ENCODE results near the gene AUTS2. TPM values are rescaled to one million over a fixed set of nuclear protein-coding genes. Genes with fewer than 3 reads are reported as not detected.

The AUTS2 gene
- total RNA-seq, 6 experiments from 2014 or later = 10.4 to 32.0 (median 19.3) TPM

- intact Hi-C loops (cut with DNase I) = no loop called here
- DNase-seq = peak in 2 of 3 donors; percentile 46 to 61
- H3K9me3 ChIP-seq = no peaks in the 10 kb centered on the region
- no peaks in the 10 kb centered on the region for H3K27me3 ChIP-seq
- peak overlapping the region in 2 of 3 donors; percentile 13 to 31 for H3K27ac ChIP-seq
- TF ChIP-seq POLR2A (IDR thresholded peaks at IDR 0.05) = no peak
- TF ChIP-seq, protein P1, sequence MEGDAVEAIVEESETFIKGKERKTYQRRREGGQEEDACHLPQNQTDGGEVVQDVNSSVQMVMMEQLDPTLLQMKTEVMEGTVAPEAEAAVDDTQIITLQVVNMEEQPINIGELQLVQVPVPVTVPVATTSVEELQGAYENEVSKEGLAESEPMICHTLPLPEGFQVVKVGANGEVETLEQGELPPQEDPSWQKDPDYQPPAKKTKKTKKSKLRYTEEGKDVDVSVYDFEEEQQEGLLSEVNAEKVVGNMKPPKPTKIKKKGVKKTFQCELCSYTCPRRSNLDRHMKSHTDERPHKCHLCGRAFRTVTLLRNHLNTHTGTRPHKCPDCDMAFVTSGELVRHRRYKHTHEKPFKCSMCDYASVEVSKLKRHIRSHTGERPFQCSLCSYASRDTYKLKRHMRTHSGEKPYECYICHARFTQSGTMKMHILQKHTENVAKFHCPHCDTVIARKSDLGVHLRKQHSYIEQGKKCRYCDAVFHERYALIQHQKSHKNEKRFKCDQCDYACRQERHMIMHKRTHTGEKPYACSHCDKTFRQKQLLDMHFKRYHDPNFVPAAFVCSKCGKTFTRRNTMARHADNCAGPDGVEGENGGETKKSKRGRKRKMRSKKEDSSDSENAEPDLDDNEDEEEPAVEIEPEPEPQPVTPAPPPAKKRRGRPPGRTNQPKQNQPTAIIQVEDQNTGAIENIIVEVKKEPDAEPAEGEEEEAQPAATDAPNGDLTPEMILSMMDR (IDR thresholded peaks at IDR 0.05) = no peak
- H3K4me1 ChIP-seq = peaks cover 0 to 10% (median 5%) of the 10 kb centered on the region in 4 donors
- WGBS (ENCODE audit: insufficient coverage, low coverage, low lambda C conversion rate, missing lambda C conversion rate) = 35% methylated on average over 7 of the region's 7 CpGs
- H3K4me3 ChIP-seq = no peak overlapping the region
- ATAC-seq = peak in 3 of 4 donors; percentile 77 to 91 (median 86)
- no peaks in the 10 kb centered on the region for H3K36me3 ChIP-seq
Observed at GRCh38 chr7:70830426-70830825, 1232.2 kb downstream of the AUTS2 start.

- intact Hi-C loops (cut with DNase I) = no loop called here
- WGBS (ENCODE audit: insufficient coverage, low coverage, low lambda C conversion rate, missing lambda C conversion rate) = 60% methylated on average over 1 of the region's 1 CpG
- no peak for TF ChIP-seq POLR2A (IDR thresholded peaks at IDR 0.05)
- TF ChIP-seq, protein P1 (IDR thresholded peaks at IDR 0.05) = no peak
- peaks cover 0 to 10% (median 5%) of the 10 kb centered on the region in 4 donors for H3K4me1 ChIP-seq
- no peaks in the 10 kb centered on the region for H3K27me3 ChIP-seq
- H3K36me3 ChIP-seq = no peaks in the 10 kb centered on the region
- H3K27ac ChIP-seq = no peak overlapping the region
- H3K4me3 ChIP-seq = no peak overlapping the region
- ATAC-seq (no peak), DNase-seq (no peak)
- no peaks in the 10 kb centered on the region for H3K9me3 ChIP-seq
Observed at GRCh38 chr7:70833726-70834125, 1235.5 kb downstream of the AUTS2 start.

- no peak for ATAC-seq
Observed at GRCh38 chr7:70834424-70834823, 1236.1 kb downstream of the AUTS2 start.

GRCh38 chr7:70835658-70836057 lies 1237.4 kb downstream of the AUTS2 start:
- Histone ChIP-seq H3K9me3 (no peaks in the 10 kb centered on the region), H3K4me1 (no peaks in the 10 kb centered on the region), H3K36me3 (no peaks in the 10 kb centered on the region), H3K27me3 (no peaks in the 10 kb centered on the region), H3K4me3 (no peak overlapping the region), H3K27ac (no peak overlapping the region)
- intact Hi-C loops (cut with DNase I) = no loop called here
- DNase-seq (no peak), ATAC-seq (no peak)
- TF ChIP-seq, protein P1 (IDR thresholded peaks at IDR 0.05) = no peak
- TF ChIP-seq POLR2A (IDR thresholded peaks at IDR 0.05) = no peak
- 0% methylated on average over 1 of the region's 2 CpGs for WGBS (ENCODE audit: insufficient coverage, low coverage, low lambda C conversion rate, missing lambda C conversion rate)

More at GRCh38 chr7:70834424-70834823, 1236.1 kb downstream of the AUTS2 start:
- Histone ChIP-seq H3K27ac (no peak overlapping the region), H3K9me3 (no peaks in the 10 kb centered on the region), H3K36me3 (no peaks in the 10 kb centered on the region), H3K4me3 (no peak overlapping the region), H3K4me1 (peaks cover 0 to 8% (median 4%) of the 10 kb centered on the region in 4 donors), H3K27me3 (no peaks in the 10 kb centered on the region)
- intact Hi-C loops (cut with DNase I) = no loop called here
- WGBS (ENCODE audit: insufficient coverage, low coverage, low lambda C conversion rate, missing lambda C conversion rate) = 74% methylated on average over 8 of the region's 8 CpGs
- no peak for TF ChIP-seq POLR2A (IDR thresholded peaks at IDR 0.05)
- TF ChIP-seq, protein P1 (IDR thresholded peaks at IDR 0.05) = no peak
- no peak for DNase-seq

GRCh38 chr7:70836279-70836678 lies 1238.0 kb downstream of the AUTS2 start:
- intact Hi-C loops (cut with DNase I) = no loop called here
- Histone ChIP-seq H3K27me3 (no peaks in the 10 kb centered on the region), H3K36me3 (no peaks in the 10 kb centered on the region), H3K4me3 (no peak overlapping the region), H3K27ac (no peak overlapping the region), H3K4me1 (no peaks in the 10 kb centered on the region), H3K9me3 (no peaks in the 10 kb centered on the region)
- WGBS (ENCODE audit: insufficient coverage, low coverage, low lambda C conversion rate, missing lambda C conversion rate) = 36% methylated on average over 1 of the region's 1 CpG
- ATAC-seq = no peak
- DNase-seq = no peak
- TF ChIP-seq, protein P1 (IDR thresholded peaks at IDR 0.05) = no peak
- TF ChIP-seq POLR2A (IDR thresholded peaks at IDR 0.05) = no peak
